ENCODE data around the gene COL7A1. TPM values are rescaled to one million over a fixed set of nuclear protein-coding genes. Genes with fewer than 3 reads are reported as not detected.
A peak's percentile ranks its signal among the peaks of the same experiment; 100 is the strongest.

The COL7A1 gene
- total and polyA plus RNA-seq, 4 donors = 4.3 to 18.7 (median 8.5) TPM

DNA sequence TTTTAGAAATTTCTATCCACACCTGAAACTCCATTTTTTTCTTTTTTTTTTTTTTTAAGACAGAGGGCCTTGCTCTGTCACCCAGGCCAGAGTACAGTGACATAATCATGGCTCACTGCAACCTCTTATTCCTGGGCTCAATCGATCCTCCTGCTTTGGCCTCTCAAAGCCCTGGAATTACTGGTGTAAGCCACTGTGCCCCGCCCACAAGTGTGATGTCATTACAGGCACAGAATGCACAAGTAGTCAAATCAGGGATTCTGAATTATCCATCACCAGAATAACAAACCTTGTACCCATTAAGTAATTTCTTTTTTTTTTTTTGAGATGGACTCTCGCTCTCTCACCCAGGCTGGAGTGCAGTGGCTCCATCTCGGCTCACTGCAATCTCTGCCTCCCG lies 12.4 kb upstream of the COL7A1 start:
- Histone ChIP-seq H3K27me3 (ENCODE audit: control insufficient read depth in 3 of 3, insufficient read depth in 3 of 3, low read length in 2 of 3) (no peaks in the 10 kb centered on the region), H3K4me3 (no peak overlapping the region), H3K9ac (ENCODE audit: insufficient read depth in 1 of 2, low read length in 2 of 2) (no peak overlapping the region), H3K4me1 (ENCODE audit: control insufficient read depth in 5 of 5, insufficient read depth in 5 of 5, low read length in 5 of 5) (peaks cover 0 to 17% (median 3%) of the 10 kb centered on the region in 5 donors), H3K36me3 (ENCODE audit: control insufficient read depth in 4 of 4, insufficient read depth in 4 of 4, low read length in 4 of 4) (peaks cover 21 to 35% (median 33%) of the 10 kb centered on the region in 4 donors), H3K9me3 (ENCODE audit: control insufficient read depth in 4 of 4, insufficient read depth in 3 of 4, low read length in 3 of 4) (peaks cover 0 to 2% (median 0%) of the 10 kb centered on the region in 4 donors), H3K27ac (ENCODE audit: low read depth in 1 of 2, low read length in 1 of 2) (no peak overlapping the region)
- no peak for DNase-seq
- TF ChIP-seq, protein P1, sequence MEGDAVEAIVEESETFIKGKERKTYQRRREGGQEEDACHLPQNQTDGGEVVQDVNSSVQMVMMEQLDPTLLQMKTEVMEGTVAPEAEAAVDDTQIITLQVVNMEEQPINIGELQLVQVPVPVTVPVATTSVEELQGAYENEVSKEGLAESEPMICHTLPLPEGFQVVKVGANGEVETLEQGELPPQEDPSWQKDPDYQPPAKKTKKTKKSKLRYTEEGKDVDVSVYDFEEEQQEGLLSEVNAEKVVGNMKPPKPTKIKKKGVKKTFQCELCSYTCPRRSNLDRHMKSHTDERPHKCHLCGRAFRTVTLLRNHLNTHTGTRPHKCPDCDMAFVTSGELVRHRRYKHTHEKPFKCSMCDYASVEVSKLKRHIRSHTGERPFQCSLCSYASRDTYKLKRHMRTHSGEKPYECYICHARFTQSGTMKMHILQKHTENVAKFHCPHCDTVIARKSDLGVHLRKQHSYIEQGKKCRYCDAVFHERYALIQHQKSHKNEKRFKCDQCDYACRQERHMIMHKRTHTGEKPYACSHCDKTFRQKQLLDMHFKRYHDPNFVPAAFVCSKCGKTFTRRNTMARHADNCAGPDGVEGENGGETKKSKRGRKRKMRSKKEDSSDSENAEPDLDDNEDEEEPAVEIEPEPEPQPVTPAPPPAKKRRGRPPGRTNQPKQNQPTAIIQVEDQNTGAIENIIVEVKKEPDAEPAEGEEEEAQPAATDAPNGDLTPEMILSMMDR (IDR thresholded peaks at IDR 0.05; ENCODE audit: control extremely low read depth, extremely low read depth) = no peak
- no peak for ATAC-seq (ENCODE audit: insufficient read depth, low FRiP score)
- 94 to 95% methylated on average over 5 of the region's 5 CpGs for WGBS, 2 donors

DNA sequence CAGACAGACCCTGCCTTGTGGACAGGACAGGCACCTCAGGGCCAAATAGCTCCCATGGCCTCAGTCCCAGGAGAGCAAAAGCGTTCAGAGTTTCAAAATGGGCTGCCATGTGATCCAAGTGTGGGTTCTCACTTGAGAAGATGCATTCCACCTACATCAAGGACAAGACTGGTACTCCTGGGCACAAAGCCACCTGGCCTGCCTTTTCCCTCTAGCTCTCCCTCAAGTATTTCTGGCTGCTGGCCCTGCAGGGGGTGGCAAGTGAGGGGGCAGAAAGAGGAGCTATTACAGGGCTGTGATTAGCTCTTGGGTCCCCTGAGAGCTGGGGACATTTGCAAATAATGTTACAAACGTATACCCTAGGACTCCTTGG lies 6.5 kb upstream of the COL7A1 start:
- Histone ChIP-seq H3K9me3 (ENCODE audit: control insufficient read depth in 4 of 4, insufficient read depth in 3 of 4, low read length in 3 of 4) (no peaks in the 10 kb centered on the region), H3K4me1 (ENCODE audit: control insufficient read depth in 5 of 5, insufficient read depth in 5 of 5, low read length in 5 of 5) (peaks cover 0 to 17% (median 3%) of the 10 kb centered on the region in 5 donors), H3K9ac (ENCODE audit: insufficient read depth in 1 of 2, low read length in 2 of 2) (no peak overlapping the region), H3K27me3 (ENCODE audit: control insufficient read depth in 3 of 3, insufficient read depth in 3 of 3, low read length in 2 of 3) (no peaks in the 10 kb centered on the region), H3K36me3 (ENCODE audit: control insufficient read depth in 4 of 4, insufficient read depth in 4 of 4, low read length in 4 of 4) (peaks cover 27 to 81% (median 60%) of the 10 kb centered on the region in 4 donors), H3K4me3 (no peak overlapping the region), H3K27ac (ENCODE audit: low read depth in 1 of 2, low read length in 1 of 2) (peak overlapping the region in 1 of 2 donors; percentile 56)
- DNase-seq = no peak
- TF ChIP-seq, protein P1 (IDR thresholded peaks at IDR 0.05; ENCODE audit: control extremely low read depth, extremely low read depth) = no peak
- ATAC-seq (ENCODE audit: insufficient read depth, low FRiP score) = no peak
- WGBS, 2 donors = 74 to 81% methylated on average over 2 of the region's 2 CpGs

DNA sequence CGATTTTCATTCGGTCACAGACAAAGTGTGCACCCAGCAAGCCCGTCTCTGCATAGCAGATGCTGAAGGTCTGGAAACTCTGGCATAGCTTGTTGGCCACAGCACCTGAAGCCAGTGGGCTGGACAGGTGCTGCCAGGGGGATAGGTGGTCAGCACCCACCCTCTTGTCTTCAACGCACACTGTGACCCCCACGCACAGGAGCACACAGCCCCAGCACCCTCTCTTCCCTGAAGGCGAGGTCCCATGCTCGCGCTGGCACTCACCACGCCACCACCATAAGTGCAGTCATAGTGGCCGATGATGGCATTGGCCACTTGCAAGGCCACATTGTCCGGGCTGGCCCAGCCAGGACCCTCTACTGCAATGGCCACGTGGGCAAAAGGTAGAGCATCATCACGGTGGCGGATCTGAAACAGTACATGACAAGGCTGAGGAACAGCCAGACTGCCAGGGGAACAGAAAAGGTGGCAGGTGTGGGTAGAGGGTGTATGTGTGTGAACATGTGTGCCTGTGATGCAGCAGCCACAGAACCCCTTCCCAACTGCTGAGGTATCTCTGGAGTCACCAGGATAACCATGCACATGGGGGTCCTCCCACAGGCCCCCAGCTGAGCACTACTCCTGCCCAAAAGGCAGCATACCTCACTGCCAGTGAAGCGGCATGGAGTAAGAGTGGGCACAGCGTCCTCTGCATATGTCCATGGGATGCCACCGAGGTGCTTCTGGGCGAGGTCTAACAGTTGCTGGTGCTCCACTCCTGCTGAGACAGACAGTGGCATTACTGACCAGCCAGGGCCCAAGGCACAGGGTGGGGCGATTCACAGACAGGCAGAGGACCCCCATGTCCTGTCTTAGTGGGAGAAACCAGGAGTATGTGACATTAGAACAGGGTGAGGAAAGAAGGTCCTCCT lies 5.8 kb upstream of the COL7A1 start:
- TF ChIP-seq, protein P1 (IDR thresholded peaks at IDR 0.05; ENCODE audit: control extremely low read depth, extremely low read depth) = no peak
- 95 to 97% methylated on average over 19 of the region's 19 CpGs for WGBS, 2 donors
- Histone ChIP-seq H3K4me1 (ENCODE audit: control insufficient read depth in 5 of 5, insufficient read depth in 5 of 5, low read length in 5 of 5) (peaks cover 2 to 18% (median 3%) of the 10 kb centered on the region in 5 donors), H3K9ac (ENCODE audit: insufficient read depth in 1 of 2, low read length in 2 of 2) (no peak overlapping the region), H3K27me3 (ENCODE audit: control insufficient read depth in 3 of 3, insufficient read depth in 3 of 3, low read length in 2 of 3) (peaks cover 0 to 1% (median 0%) of the 10 kb centered on the region in 3 donors), H3K4me3 (no peak overlapping the region), H3K36me3 (ENCODE audit: control insufficient read depth in 4 of 4, insufficient read depth in 4 of 4, low read length in 4 of 4) (peaks cover 27 to 81% (median 56%) of the 10 kb centered on the region in 4 donors), H3K27ac (ENCODE audit: low read depth in 1 of 2, low read length in 1 of 2) (peak overlapping the region in 1 of 2 donors; percentile 56), H3K9me3 (ENCODE audit: control insufficient read depth in 4 of 4, insufficient read depth in 3 of 4, low read length in 3 of 4) (no peaks in the 10 kb centered on the region)
- DNase-seq = no peak
- ATAC-seq (ENCODE audit: insufficient read depth, low FRiP score) = no peak

All from lung (tissue), 12 donors.